HG03060 (cell line): ENCODE data around the gene RFXAP.

ENCODE experiments used
- ATAC-seq: cut with Tn5 transposase; IDR thresholded peaks from one replicate; pipeline ENCODE4 v1.9.1; 2021; ENCODE audit warnings: low read depth, moderate number of reproducible peaks; ENCODE audit not compliant: unreplicated experiment

Gene RFXAP

GRCh38 chr13:36862722-36863121 is 43.7 kb downstream of the RFXAP start:
- no peak for ATAC-seq

- ATAC-seq: no peak
Observed at GRCh38 chr13:36865265-36865664, 46.2 kb downstream of the RFXAP start.

- ATAC-seq: no peak
Observed at GRCh38 chr13:36866232-36866631, 47.2 kb downstream of the RFXAP start.

- no peak for ATAC-seq
Observed at GRCh38 chr13:36870050-36870692, 51.1 kb downstream of the RFXAP start.

DNA sequence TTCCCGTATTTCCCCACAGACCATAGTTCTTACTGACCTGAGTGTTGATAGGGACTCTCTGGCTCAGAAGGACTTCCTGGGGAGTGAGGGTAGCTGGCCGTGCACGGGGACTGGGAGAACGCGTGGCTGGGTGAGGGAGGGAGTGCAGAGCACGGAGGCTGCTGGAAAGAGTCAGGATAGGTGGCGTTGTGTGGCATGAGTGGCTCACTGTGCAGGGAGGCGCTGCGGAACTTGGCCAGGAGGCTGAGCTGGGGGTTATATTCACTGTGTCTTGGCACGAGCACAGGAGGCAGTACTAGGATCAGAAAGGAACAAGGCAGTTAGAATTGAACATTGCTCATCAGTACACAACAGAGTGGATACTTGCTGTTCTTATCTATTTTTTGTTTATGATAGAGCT is 53.6 kb downstream of the RFXAP start:
- no peak for ATAC-seq

DNA sequence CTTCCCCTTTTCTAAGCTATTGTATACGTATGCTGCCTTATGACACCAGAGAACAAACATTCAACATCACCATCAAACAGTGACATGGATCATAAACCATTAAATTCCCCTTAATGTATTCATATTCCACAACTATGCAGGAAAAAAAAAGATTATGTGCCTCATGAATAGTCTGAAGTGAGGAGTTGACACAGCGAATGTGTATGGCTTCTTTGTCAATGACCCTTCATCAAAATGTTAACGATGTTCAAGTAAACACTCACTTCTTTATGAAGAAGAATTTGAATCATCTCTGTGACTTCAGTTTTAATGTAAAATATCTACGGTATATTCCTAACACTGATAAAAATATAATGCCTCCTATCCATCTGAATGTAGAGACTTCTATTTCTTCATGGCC is 56.4 kb downstream of the RFXAP start:
- no peak for ATAC-seq

DNA sequence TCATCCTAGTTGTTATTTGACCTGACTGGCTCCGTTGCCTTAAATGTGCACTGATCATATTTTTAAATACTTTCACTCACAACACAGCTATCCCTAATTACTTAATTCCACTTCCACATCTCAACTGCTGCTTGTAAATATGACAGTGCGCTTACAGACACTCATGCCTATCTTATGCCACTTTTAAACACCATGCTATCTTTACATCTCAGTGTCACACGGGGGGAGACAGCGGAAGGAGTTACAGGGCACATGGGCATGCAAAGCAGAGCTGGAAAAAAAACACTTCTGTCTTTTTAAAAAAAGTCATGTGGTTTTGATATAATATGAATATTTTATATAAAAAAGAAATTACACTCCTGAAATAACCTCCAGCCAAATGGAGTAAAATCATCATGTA is 56.9 kb downstream of the RFXAP start:
- no peak for ATAC-seq
